ENCODE results near the gene PRKAR2B. TPM values are rescaled to one million over a fixed set of nuclear protein-coding genes. Genes with fewer than 3 reads are reported as not detected.
A peak's percentile ranks its signal among the peaks of the same experiment; 100 is the strongest.

PRKAR2B gene
- total RNA-seq, 1 donor from 2014 or later: 43.4 TPM

GRCh38 chr7:107165341-107165740 lies 120.8 kb downstream of the PRKAR2B start:
- TF ChIP-seq EZH2phosphoT487 (IDR thresholded peaks at IDR 0.05): no peak
- no peak for TF ChIP-seq EZH2 (IDR thresholded peaks at IDR 0.05)
- Histone ChIP-seq H3F3A (ENCODE audit: low read depth) (peaks cover 30% of the 10 kb centered on the region), H3K4me1 (peaks cover 12% of the 10 kb centered on the region), H3K4me3 (no peak overlapping the region), H3K36me3 (no peaks in the 10 kb centered on the region), H2AFZ (replicated peaks) (peak overlapping the region; percentile 52), H3K4me2 (no peak overlapping the region), H3K27me3 (no peaks in the 10 kb centered on the region), H3K27ac (no peak overlapping the region), H3K79me2 (ENCODE audit: low read depth) (peaks cover 5% of the 10 kb centered on the region), H3K9me3 (ENCODE audit: low read depth) (no peaks in the 10 kb centered on the region), H3K9ac (no peak overlapping the region), H4K20me1 (ENCODE audit: low read depth) (peaks cover 5% of the 10 kb centered on the region)
- Mint-ChIP-seq H3K27me3 (ENCODE audit: insufficient read depth, low read depth) (no peaks in the 10 kb centered on the region), H3K27ac (no peak overlapping the region), H3K9me3 (no peaks in the 10 kb centered on the region), H3K4me3 (no peak overlapping the region), H3K4me1 (peaks cover 18% of the 10 kb centered on the region), H3K36me3 (no peaks in the 10 kb centered on the region)
- DNase-seq (ENCODE audit: low spot score): no peak

- H3K9ac ChIP-seq: peak overlapping the region; percentile 76
- peak overlapping the region; percentile 98 for H2AFZ ChIP-seq (replicated peaks)
- Mint-ChIP-seq H3K27ac (peak overlapping the region; percentile 91), H3K27me3 (ENCODE audit: insufficient read depth, low read depth) (no peaks in the 10 kb centered on the region), H3K36me3 (no peaks in the 10 kb centered on the region), H3K9me3 (no peaks in the 10 kb centered on the region), H3K4me1 (peaks cover 21% of the 10 kb centered on the region), H3K4me3 (peak overlapping the region; percentile 92)
- H3K36me3 ChIP-seq: no peaks in the 10 kb centered on the region
- no peak for TF ChIP-seq CTCF (IDR thresholded peaks at IDR 0.05)
- no peak for TF ChIP-seq EZH2 (IDR thresholded peaks at IDR 0.05)
- TF ChIP-seq EZH2phosphoT487 (IDR thresholded peaks at IDR 0.05): no peak
- peaks cover 8% of the 10 kb centered on the region for H4K20me1 ChIP-seq (ENCODE audit: low read depth)
- no peak for DNase-seq (ENCODE audit: low spot score)
- H3K4me1 ChIP-seq: peaks cover 16% of the 10 kb centered on the region
- no peaks in the 10 kb centered on the region for H3K9me3 ChIP-seq (ENCODE audit: low read depth)
- H3F3A ChIP-seq (ENCODE audit: low read depth): peaks cover 33% of the 10 kb centered on the region
- peaks cover 20% of the 10 kb centered on the region for H3K79me2 ChIP-seq (ENCODE audit: low read depth)
- peak overlapping the region; percentile 62 for H3K4me3 ChIP-seq
- H3K4me2 ChIP-seq: peak overlapping the region; percentile 80
- H3K27me3 ChIP-seq: no peaks in the 10 kb centered on the region
- peak overlapping the region; percentile 95 for H3K27ac ChIP-seq
Observed at GRCh38 chr7:107166736-107167426, 122.4 kb downstream of the PRKAR2B start.

GRCh38 chr7:107167483-107168232 lies 123.2 kb downstream of the PRKAR2B start:
- Mint-ChIP-seq H3K27me3 (ENCODE audit: insufficient read depth, low read depth) (no peaks in the 10 kb centered on the region), H3K4me1 (peaks cover 21% of the 10 kb centered on the region), H3K9me3 (no peaks in the 10 kb centered on the region), H3K27ac (peak overlapping the region; percentile 91), H3K36me3 (no peaks in the 10 kb centered on the region), H3K4me3 (peak overlapping the region; percentile 92)
- Histone ChIP-seq H2AFZ (replicated peaks) (peak overlapping the region; percentile 98), H3K36me3 (no peaks in the 10 kb centered on the region), H3K27ac (peak overlapping the region; percentile 95), H3K4me1 (peaks cover 16% of the 10 kb centered on the region), H3K4me2 (peak overlapping the region; percentile 80), H3K9me3 (ENCODE audit: low read depth) (no peaks in the 10 kb centered on the region), H3K9ac (peak overlapping the region; percentile 76), H3K79me2 (ENCODE audit: low read depth) (peaks cover 28% of the 10 kb centered on the region), H4K20me1 (ENCODE audit: low read depth) (peaks cover 13% of the 10 kb centered on the region), H3F3A (ENCODE audit: low read depth) (peaks cover 37% of the 10 kb centered on the region), H3K4me3 (peak overlapping the region; percentile 62), H3K27me3 (no peaks in the 10 kb centered on the region)
- DNase-seq (ENCODE audit: low spot score): peak; percentile 74
- TF ChIP-seq CTCF (IDR thresholded peaks at IDR 0.05) (peak; percentile 55), EZH2phosphoT487 (IDR thresholded peaks at IDR 0.05) (no peak)

Measured in neural progenitor cell (in vitro differentiated cells).